Testis (tissue), 3 donors: ENCODE data around the gene AKAP12. TPM values are rescaled to one million over a fixed set of nuclear protein-coding genes. Genes with fewer than 3 reads are reported as not detected.
A peak's percentile ranks its signal among the peaks of the same experiment; 100 is the strongest.

Experiments
- DNase-seq: peaks from one replicate; pipeline ENCODE4 v3.0.0-alpha.2; 2019
- H3K27ac ChIP-seq, 2 donors: fragments of 200-600 bp; sonication (generic); one replicate each; pipeline ENCODE4 v1.5.1; 2019
- H3K27me3 ChIP-seq: fragments of 200-600 bp; sonication (generic); one replicate; pipeline ENCODE4 v1.5.1; 2019
- H3K36me3 ChIP-seq: fragments of 200-600 bp; sonication (generic); one replicate; pipeline ENCODE4 v1.5.1; 2017; ENCODE audit warnings: low read depth; ENCODE audit errors: missing control alignments
- H3K4me1 ChIP-seq: fragments of 200-600 bp; sonication (generic); one replicate; pipeline ENCODE4 v1.5.1; 2019
- H3K4me3 ChIP-seq, 2 donors: fragments of 200-600 bp; sonication (generic); one replicate each; pipeline ENCODE4 v1.5.1; 2017 to 2019
- H3K9me3 ChIP-seq: fragments of 200-600 bp; sonication (generic); one replicate; pipeline ENCODE4 v1.5.1; 2017
- CTCF ChIP-seq, 3 experiments: fragments of 450-650 bp in 2 of 3; fragments of 200-600 bp in 1 of 3; sonication (generic) in 1 of 3; IDR thresholded peaks; one replicate each; pipeline ENCODE4 v1.5.1; 2016 to 2019; ENCODE audit warnings: antibody characterized with exemption in 3 of 3, mild to moderate bottlenecking in 2 of 3, moderate library complexity in 1 of 3
- POLR2A ChIP-seq: fragments of 450-650 bp; IDR thresholded peaks from one replicate; pipeline ENCODE4 v1.6.1; 2017; ENCODE audit warnings: antibody characterized with exemption, mild to moderate bottlenecking, moderate library complexity
- WGBS, 2 donors: methylation state at CpG; one replicate each; pipeline ENCODE4 v1.1.5; 2018; 5-methylcytosine and 5-hydroxymethylcytosine counted together
- intact Hi-C: fragments of 100-400 bp; cut with DNase I; formaldehyde crosslinking; loops from one replicate; pipeline ENCODE4 v1.15.1; 2023; ENCODE audit warnings: low total_unique reads
- polyA plus RNA-seq: library from polyadenylated mRNA; stranded (reverse); fragments of 350-450 nt; fragmentation: Illumina TruSeq; extraction: RNeasy Lipid Tissue Mini Kit (QIAGEN cat#74804); gene quantifications from one replicate; pipeline ENCODE4 v1.2.3, GENCODE V29; 2014; ENCODE audit warnings: low read depth, low replicate concordance; ENCODE audit not compliant: insufficient read depth
- total RNA-seq, 2 donors: library from RNA; depleted of rRNA; stranded (reverse); fragments of >200 nt; gene quantifications; one replicate each; pipeline ENCODE4 v1.2.3, GENCODE V29; 2016

The AKAP12 gene
- total and polyA plus RNA-seq, 3 donors from 2014 or later: 244 to 287 (median 280) TPM

- H3K9me3 ChIP-seq: no peaks in the 10 kb centered on the region
- no peak for DNase-seq
- H3K36me3 ChIP-seq: no peaks in the 10 kb centered on the region
- WGBS, 2 donors: 38 to 55% methylated on average over 1 of the region's 1 CpG
- no peaks in the 10 kb centered on the region for H3K27me3 ChIP-seq
- no peak overlapping the region for H3K4me3 ChIP-seq
- intact Hi-C loops: no loop called here
- H3K27ac ChIP-seq: no peak overlapping the region
- no peaks in the 10 kb centered on the region for H3K4me1 ChIP-seq
- TF ChIP-seq POLR2A (no peak), CTCF (IDR thresholded peaks at IDR 0.05) (no peak)
These were observed 39.8 kb upstream of the AKAP12 start for GRCh38 chr6:151199991-151200390.

GRCh38 chr6:151205721-151206600 is 33.8 kb upstream of the AKAP12 start:
- TF ChIP-seq POLR2A (no peak), CTCF (IDR thresholded peaks at IDR 0.05) (no peak)
- 82 to 93% methylated on average over 4 of the region's 4 CpGs for WGBS, 2 donors
- intact Hi-C loops: no loop called here

GRCh38 chr6:151207674-151208073 is 32.1 kb upstream of the AKAP12 start:
- H3K4me3 ChIP-seq: no peak overlapping the region
- H3K4me1 ChIP-seq: peaks cover 11% of the 10 kb centered on the region
- no peaks in the 10 kb centered on the region for H3K36me3 ChIP-seq
- DNase-seq: no peak
- TF ChIP-seq CTCF (IDR thresholded peaks at IDR 0.05) (no peak), POLR2A (no peak)
- no peaks in the 10 kb centered on the region for H3K9me3 ChIP-seq
- no peak overlapping the region for H3K27ac ChIP-seq
- no peaks in the 10 kb centered on the region for H3K27me3 ChIP-seq
- 65 to 73% methylated on average over 2 of the region's 2 CpGs for WGBS, 2 donors
- intact Hi-C loops: no loop called here

More at GRCh38 chr6:151205721-151206600, 33.8 kb upstream of the AKAP12 start:
- DNase-seq: no peak
- Histone ChIP-seq H3K27ac (no peak overlapping the region), H3K27me3 (no peaks in the 10 kb centered on the region), H3K4me1 (peaks cover 11% of the 10 kb centered on the region), H3K36me3 (no peaks in the 10 kb centered on the region), H3K9me3 (no peaks in the 10 kb centered on the region), H3K4me3 (no peak overlapping the region)

GRCh38 chr6:151209071-151209831 is 30.5 kb upstream of the AKAP12 start:
- peaks cover 11% of the 10 kb centered on the region for H3K4me1 ChIP-seq
- TF ChIP-seq POLR2A (no peak), CTCF (IDR thresholded peaks at IDR 0.05) (no peak)
- H3K4me3 ChIP-seq: no peak overlapping the region
- intact Hi-C loops: no loop called here
- WGBS, 2 donors: 33 to 39% methylated on average over 11 of the region's 11 CpGs
- H3K27ac ChIP-seq: no peak overlapping the region
- no peaks in the 10 kb centered on the region for H3K9me3 ChIP-seq
- DNase-seq: peak; percentile 40
- no peaks in the 10 kb centered on the region for H3K36me3 ChIP-seq
- no peaks in the 10 kb centered on the region for H3K27me3 ChIP-seq
